Endothelial cell of umbilical vein (primary cell): ENCODE measurements around the gene ABR. TPM values are rescaled to one million over a fixed set of nuclear protein-coding genes. Genes with fewer than 3 reads are reported as not detected.
"Not testable (repeated sequence)": the region's sequence is repeated elsewhere in the genome, so short reads cannot be mapped to it uniquely, and the experiment has no call there.

ENCODE experiments used
- BruUV-seq: library from RNA; stranded (reverse); fragments of 400-500 nt; replicated peaks from 2 replicates; lab custom pipeline; 2021; lab: Mats Ljungman, UMichigan
- CTCF ChIA-PET: fragments of 300-600, 350-600 bp; sonication (Branson Sonifier 250); formaldehyde crosslinking; loops from one replicate; lab custom pipeline; 2021; ENCODE audit warnings: antibody characterized with exemption, inconsistent platforms; lab: Charles Lee
- POLR2A ChIA-PET: fragments of 300-600, 350-600 bp; sonication (Branson Sonifier 250); formaldehyde crosslinking; loops from one replicate; lab custom pipeline; 2021; ENCODE audit warnings: antibody characterized with exemption, inconsistent platforms; lab: Charles Lee
- DNase-seq: peaks from one replicate; pipeline ENCODE4 v3.0.0-alpha.2; 2011; ENCODE audit warnings: low read depth, low spot score
- FAIRE-seq: peaks from 2 replicates; lab custom pipeline; 2011; peaks lifted over from hg19 to GRCh38; lab: Jason Lieb, UNC
- H2AFZ ChIP-seq: 2 replicates; pipeline ENCODE4 v1.6.0; 2012; ENCODE audit warnings: low read depth, low read length, control low read depth, inconsistent platforms
- H3K27ac ChIP-seq: 2 replicates; pipeline ENCODE4 v1.5.1; 2011; ENCODE audit warnings: low read depth, mild to moderate bottlenecking, control low read depth, low read length, moderate library complexity; ENCODE audit not compliant: insufficient read depth
- H3K27me3 ChIP-seq, 2 experiments: 2 replicates each; pipeline versions ENCODE4 v1.6.0 to v1.6.1; 2011; ENCODE audit warnings: low read length in 2 of 2, mixed read lengths in 1 of 2; ENCODE audit not compliant: control insufficient read depth in 2 of 2, insufficient read depth in 2 of 2
- H3K36me3 ChIP-seq, 2 experiments: 2 replicates in 1 of 2; 3 replicates in 1 of 2; pipeline ENCODE4 v1.5.1; 2011; ENCODE audit warnings: low read length in 2 of 2, mild to moderate bottlenecking in 1 of 2, moderate library complexity in 1 of 2; ENCODE audit not compliant: control insufficient read depth in 2 of 2, insufficient read depth in 2 of 2; ENCODE audit errors: extremely low read depth in 1 of 2
- H3K4me1 ChIP-seq: 3 replicates; pipeline ENCODE4 v1.5.1; 2011; ENCODE audit warnings: mild to moderate bottlenecking, low read length; ENCODE audit not compliant: control insufficient read depth, insufficient read depth; ENCODE audit errors: extremely low read depth
- H3K4me2 ChIP-seq: 2 replicates; pipeline ENCODE4 v1.6.1; 2011; ENCODE audit warnings: low read length, control low read depth, mixed read lengths; ENCODE audit not compliant: insufficient read depth
- H3K4me3 ChIP-seq, 3 experiments: fragments of 200-600 bp in 1 of 3; sonication (generic), shearing (Covaris generic) in 1 of 3; replicated peaks in 1 of 3; 2 replicates each; pipeline ENCODE4 v1.5.1; 2011 to 2016; ENCODE audit warnings: control low read depth in 3 of 3, low read length in 3 of 3, mild to moderate bottlenecking in 2 of 3, inconsistent platforms in 1 of 3, low read depth in 1 of 3, moderate library complexity in 1 of 3; ENCODE audit not compliant: insufficient read depth in 1 of 3
- H3K79me2 ChIP-seq: 2 replicates; pipeline ENCODE4 v1.6.0; 2012; ENCODE audit warnings: low read length, inconsistent platforms; ENCODE audit not compliant: control insufficient read depth, insufficient read depth
- H3K9ac ChIP-seq: replicated peaks from 2 replicates; pipeline ENCODE3; 2011; ENCODE audit warnings: low read length, control low read depth; ENCODE audit not compliant: insufficient read depth; ENCODE audit errors: extremely low read depth
- H3K9me1 ChIP-seq: replicated peaks from 3 replicates; pipeline ENCODE4 v1.6.0; 2011; ENCODE audit warnings: mild to moderate bottlenecking, low read length; ENCODE audit not compliant: control insufficient read depth, insufficient read depth; ENCODE audit errors: extremely low read depth
- H3K9me3 ChIP-seq: replicated peaks from 2 replicates; pipeline ENCODE4 v1.5.1; 2012; ENCODE audit warnings: low read length, inconsistent platforms; ENCODE audit not compliant: control insufficient read depth, insufficient read depth
- H4K20me1 ChIP-seq: replicated peaks from 2 replicates; pipeline ENCODE3; 2011; ENCODE audit warnings: mild to moderate bottlenecking, low read length; ENCODE audit not compliant: control insufficient read depth, insufficient read depth; ENCODE audit errors: extremely low read depth
- FOS ChIP-seq: IDR thresholded peaks from 2 replicates; pipeline ENCODE4 v1.6.1; 2011; ENCODE audit warnings: mild to moderate bottlenecking, low read length, moderate library complexity, borderline replicate concordance; ENCODE audit not compliant: insufficient read depth
- GATA2 ChIP-seq: IDR thresholded peaks from 2 replicates; pipeline ENCODE4 v1.7.0; 2011; ENCODE audit warnings: low read depth, mild to moderate bottlenecking, moderate library complexity, mixed read lengths, low read length; ENCODE audit not compliant: insufficient read length, insufficient read depth
- JUN ChIP-seq: IDR thresholded peaks from 2 replicates; pipeline ENCODE4 v1.6.1; 2011; ENCODE audit warnings: borderline replicate concordance, low read depth; ENCODE audit not compliant: insufficient read length, insufficient read depth
- POLR2A ChIP-seq: IDR thresholded peaks from 2 replicates; pipeline ENCODE4 v1.6.1; 2012; ENCODE audit warnings: low read depth, mild to moderate bottlenecking, control low read depth, low read length
- dilution Hi-C: fragments of 300-500 bp; cut with MboI; formaldehyde crosslinking; loops from one replicate; pipeline ENCODE4 v1.15.0; 2019; ENCODE audit warnings: low sequenced_read_pairs; ENCODE audit not compliant: extremely low pct_ligation_motif_present
- intact Hi-C: fragments of 100-400 bp; cut with micrococcal nuclease; formaldehyde crosslinking; loops from one replicate; pipeline ENCODE4 v1.10.0; 2022
- polyA plus RNA-seq, 4 experiments: library from polyadenylated mRNA; depleted of rRNA in 3 of 4; stranded (reverse) in 3 of 4; unstranded in 1 of 4; fragments of >200 nt; gene quantifications; 2 replicates each; pipeline versions ENCODE4 v1.2.1 to v1.2.3, GENCODE V29; 2011 to 2012; ENCODE audit warnings: missing spikeins in 1 of 4
- total RNA-seq: library from RNA; stranded (reverse); gene quantifications from 2 replicates; pipeline ENCODE4 v1.2.3, GENCODE V29; 2021

ABR gene
- total and polyA plus RNA-seq, 2 donors (not counting 3 experiments of a cell fraction or from before 2014, with no cell fraction given): 83.5 to 96.8 TPM

DNA sequence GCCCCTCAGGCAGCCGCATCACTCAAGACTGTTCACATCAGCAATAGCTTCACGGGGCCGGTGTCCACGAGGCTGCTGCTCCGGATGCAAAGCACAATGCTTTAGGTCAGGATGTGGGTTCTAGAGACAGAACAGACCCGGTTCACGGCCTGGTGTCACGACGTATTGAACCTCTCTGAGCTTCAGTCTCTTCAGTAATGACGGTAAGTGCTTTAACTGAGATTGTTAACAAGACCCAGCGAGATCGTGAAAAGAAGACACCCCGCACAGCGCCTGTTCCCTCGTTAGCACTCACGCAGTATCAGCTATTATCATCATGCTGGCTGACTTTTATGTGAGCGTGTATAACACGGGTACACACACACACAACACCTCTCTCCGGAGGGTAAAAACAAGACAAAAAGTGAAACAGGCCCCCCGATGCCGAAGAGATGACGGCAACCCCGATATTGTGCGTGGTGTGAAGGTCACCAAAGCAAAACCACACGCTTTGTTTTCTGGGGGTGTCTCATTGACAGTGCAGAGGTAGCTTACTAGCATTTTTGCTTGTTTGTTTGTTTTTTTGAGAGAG is 21.4 kb upstream of the ABR start:
- no peak for DNase-seq
- Histone ChIP-seq H3K4me2 (no peak overlapping the region), H3K36me3 (no peaks in the 10 kb centered on the region), H4K20me1 (no peaks in the 10 kb centered on the region), H3K4me1 (peaks cover 4% of the 10 kb centered on the region), H3K27ac (no peak overlapping the region), H3K79me2 (no peaks in the 10 kb centered on the region), H3K4me3 (no peak overlapping the region), H3K27me3 (no peaks in the 10 kb centered on the region), H3K9me3 (no peaks in the 10 kb centered on the region), H2AFZ (no peak overlapping the region), H3K9ac (no peak overlapping the region), H3K9me1 (no peaks in the 10 kb centered on the region)
- dilution Hi-C loops (no loop called here), intact Hi-C loops (no loop called here)
- FAIRE-seq: no peak
- CTCF ChIA-PET: interaction anchor here (1.3 to 4.1 kb wide), 4 partner anchors 13 to 143 kb away, joined by 4 to 40 read pairs (median 6); no protein-coding TSS in a partner anchor
- TF ChIP-seq POLR2A (no peak), FOS (no peak), GATA2 (no peak), JUN (no peak)
- POLR2A ChIA-PET: no interaction called here
- BruUV-seq: no TSS peak

- H2AFZ ChIP-seq, H3K9me1 ChIP-seq, H3K4me2 ChIP-seq, H3K36me3 ChIP-seq, H3K27me3 ChIP-seq, H3K4me1 ChIP-seq, H3K9ac ChIP-seq, H3K4me3 ChIP-seq, BruUV-seq, DNase-seq, H3K9me3 ChIP-seq, intact Hi-C loops, dilution Hi-C loops, POLR2A ChIA-PET, H4K20me1 ChIP-seq, H3K27ac ChIP-seq, FAIRE-seq, H3K79me2 ChIP-seq: not testable (repeated sequence)
- CTCF ChIA-PET: interaction anchor here (1.4 to 4.1 kb wide), 3 partner anchors 12 to 77 kb away, joined by 4 to 40 read pairs (median 4); no protein-coding TSS in a partner anchor
Observed at GRCh38 chr17:1199271-1199743, 19.5 kb upstream of the ABR start.
